HG03159 (cell line): ENCODE data around the gene CHAF1B.
"Not testable (repeated sequence)": the region's sequence is repeated elsewhere in the genome, so short reads cannot be mapped to it uniquely, and the experiment has no call there.

Experiments
- ATAC-seq: cut with Tn5 transposase; IDR thresholded peaks from one replicate; pipeline ENCODE4 v1.9.1; 2021; ENCODE audit warnings: mild to moderate bottlenecking, moderate library complexity; ENCODE audit not compliant: unreplicated experiment

Gene CHAF1B

GRCh38 chr21:36388096-36388495 is 2.9 kb downstream of the CHAF1B start:
- ATAC-seq, result no peak

DNA sequence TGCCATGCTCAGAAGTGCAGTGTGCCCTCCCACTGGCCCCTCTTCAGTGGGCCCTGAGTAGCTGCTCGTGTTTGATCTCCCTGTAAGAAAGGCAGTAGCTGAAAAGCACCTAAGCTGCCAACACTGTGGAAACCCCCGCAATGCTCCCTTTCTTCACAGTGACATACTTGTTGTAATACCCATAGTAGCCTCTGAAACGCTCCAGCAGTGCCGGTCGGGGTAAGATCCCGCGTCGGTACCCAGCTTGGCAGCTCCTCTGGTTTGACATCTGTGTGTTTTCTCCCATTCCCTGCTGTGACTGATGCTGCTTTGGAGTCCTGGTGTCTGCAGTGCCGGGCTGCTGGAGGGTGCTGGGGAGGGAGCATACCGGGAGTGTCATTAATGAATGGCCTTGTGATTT is 3.6 kb downstream of the CHAF1B start:
- no peak for ATAC-seq

DNA sequence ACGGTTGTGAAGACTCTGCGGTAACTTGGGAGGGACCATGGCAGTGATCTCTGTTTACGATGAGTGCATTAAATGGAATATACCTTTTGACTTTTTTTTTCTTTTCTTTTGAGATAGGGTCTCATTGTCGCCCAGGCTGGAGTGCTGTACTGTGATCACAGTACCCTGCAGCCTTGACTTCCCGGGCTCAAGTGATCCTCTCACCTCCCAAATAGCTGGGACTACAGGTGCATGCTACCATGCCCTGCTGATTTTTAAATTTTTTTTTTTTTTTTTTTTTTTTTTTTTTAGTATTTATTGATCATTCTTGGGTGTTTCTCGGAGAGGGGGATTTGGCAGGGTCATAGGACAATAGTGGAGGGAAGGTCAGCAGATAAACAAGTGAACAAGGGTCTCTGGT is 6.5 kb downstream of the CHAF1B start:
- not testable (repeated sequence) for ATAC-seq

GRCh38 chr21:36395353-36396111 is 10.3 kb downstream of the CHAF1B start:
- ATAC-seq, result no peak

- no peak for ATAC-seq
Observed at GRCh38 chr21:36396325-36396724, 11.1 kb downstream of the CHAF1B start.

DNA sequence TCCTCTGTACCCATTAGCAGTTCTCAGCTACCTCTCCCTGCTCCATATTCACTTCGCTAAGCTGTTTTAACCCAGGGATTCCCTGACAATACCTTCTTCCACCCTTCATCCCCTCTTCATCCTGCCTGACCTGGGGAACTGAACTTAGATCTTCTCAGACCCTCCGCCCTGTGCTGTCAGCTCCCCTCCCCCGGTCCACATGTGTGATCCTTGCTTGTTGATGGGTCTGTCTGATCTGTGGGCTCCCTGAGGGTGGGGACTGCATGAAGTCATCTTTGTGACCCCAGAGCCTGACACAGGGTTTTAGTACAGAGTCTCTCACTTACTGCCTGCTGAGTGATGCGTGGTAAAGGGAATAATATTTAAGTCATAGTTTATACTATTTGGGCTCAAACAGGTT is 11.8 kb downstream of the CHAF1B start:
- no peak for ATAC-seq

DNA sequence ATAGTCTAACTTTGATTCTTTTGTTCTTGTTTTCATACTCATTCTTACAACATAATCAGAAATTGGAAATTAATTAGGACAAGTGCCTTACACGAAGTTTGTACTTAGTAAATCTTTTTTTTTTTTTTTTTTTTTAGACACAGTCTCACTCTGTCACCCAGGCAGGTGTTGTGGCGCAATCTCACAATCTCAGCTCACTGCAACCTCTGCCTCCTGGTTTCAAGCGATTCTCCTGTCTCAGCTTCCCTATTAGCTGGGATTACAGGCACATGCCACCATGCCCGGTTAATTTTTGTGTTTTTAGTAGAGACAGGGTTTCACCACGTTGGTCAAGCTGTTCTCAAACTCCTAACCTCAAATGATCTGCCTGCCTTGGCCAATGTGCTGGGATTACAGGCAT is 12.4 kb downstream of the CHAF1B start:
- no peak for ATAC-seq

- not testable (repeated sequence) for ATAC-seq
Observed at GRCh38 chr21:36399736-36400135, 14.5 kb downstream of the CHAF1B start.

- ATAC-seq, result no peak
Observed at GRCh38 chr21:36400719-36401118, 15.5 kb downstream of the CHAF1B start.

- ATAC-seq, result no peak
Observed at GRCh38 chr21:36402339-36402738, 17.1 kb downstream of the CHAF1B start.

GRCh38 chr21:36403713-36404112 is 18.5 kb downstream of the CHAF1B start:
- no peak for ATAC-seq

- ATAC-seq, result no peak
Observed at GRCh38 chr21:36408568-36408967, 23.4 kb downstream of the CHAF1B start.

- no peak for ATAC-seq
Observed at GRCh38 chr21:36411301-36411700, 26.1 kb downstream of the CHAF1B start.

DNA sequence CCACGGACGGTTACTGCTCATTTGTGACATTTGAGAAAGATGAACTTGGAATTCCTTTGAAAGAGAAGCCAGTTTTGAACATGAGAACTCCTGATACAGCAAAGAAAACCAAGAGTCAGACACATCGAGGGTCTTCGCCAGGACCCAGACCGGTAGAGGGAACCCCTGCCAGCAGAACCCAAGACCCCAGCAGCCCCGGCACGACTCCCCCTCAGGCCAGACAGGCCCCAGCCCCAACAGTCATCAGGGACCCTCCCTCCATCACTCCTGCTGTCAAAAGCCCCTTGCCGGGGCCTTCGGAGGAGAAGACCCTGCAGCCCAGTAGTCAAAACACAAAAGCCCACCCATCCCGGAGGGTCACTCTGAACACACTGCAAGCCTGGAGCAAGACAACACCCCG is 27.7 kb downstream of the CHAF1B start:
- ATAC-seq, result no peak

GRCh38 chr21:36415375-36415774 is 30.2 kb downstream of the CHAF1B start:
- no peak for ATAC-seq

- no peak for ATAC-seq
Observed at GRCh38 chr21:36419241-36419640, 34.0 kb downstream of the CHAF1B start.

DNA sequence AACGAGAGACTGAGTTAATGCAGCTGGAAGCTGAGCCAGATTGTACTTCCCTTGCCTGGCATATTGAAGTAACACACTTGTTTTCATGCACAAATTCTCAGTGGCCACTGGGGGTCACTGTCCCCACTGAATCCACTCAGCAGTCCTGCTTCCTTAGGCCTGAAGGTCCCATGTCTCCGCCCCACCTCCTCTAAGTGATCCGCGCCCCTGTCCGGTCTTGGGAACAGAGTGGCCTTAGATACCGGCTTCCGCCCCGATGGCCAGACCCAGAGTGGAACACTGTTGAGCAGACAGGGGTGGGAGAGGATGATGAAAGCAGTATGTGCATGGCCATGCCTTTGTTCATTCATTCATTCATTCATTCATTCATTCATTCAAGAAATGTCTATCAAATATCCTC is 34.8 kb downstream of the CHAF1B start:
- peak; percentile 60 for ATAC-seq

DNA sequence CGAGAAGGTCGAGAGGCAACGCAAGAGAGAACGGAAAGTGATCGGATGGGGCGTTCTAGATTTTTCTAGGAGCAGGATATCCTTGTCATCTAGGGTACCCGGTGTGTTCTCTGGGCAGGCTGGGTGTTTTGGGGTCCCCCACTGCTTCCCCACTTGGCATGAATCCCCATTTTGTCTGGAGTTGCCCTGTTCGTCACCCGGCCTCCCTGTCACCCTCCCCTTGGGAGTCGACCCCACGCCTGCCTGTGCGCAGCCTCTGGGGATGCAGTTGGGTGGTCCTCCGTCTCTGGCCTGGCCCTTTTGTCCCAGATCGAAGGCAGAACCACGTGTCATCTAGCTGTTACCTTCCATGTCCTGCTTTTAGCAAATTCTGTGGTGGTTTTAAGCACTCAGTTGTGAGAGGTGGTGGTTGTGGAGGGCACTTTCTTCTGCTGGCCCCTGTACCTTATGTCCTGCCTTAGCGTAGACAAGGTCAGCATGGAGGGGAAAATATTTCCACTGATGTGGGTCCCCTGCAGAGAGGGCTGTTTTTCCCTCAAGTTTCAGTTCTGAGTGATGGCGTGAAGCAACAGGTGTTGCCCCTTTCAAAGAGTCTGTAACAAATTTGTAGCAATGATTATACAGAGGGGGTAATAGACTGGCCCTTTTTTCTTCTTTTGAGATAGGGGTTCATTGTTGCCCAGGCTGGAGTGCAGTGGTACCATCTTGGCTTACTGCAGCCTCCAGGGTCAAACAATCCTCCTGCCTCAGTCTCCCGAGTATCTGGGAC is 35.6 kb downstream of the CHAF1B start:
- no peak for ATAC-seq

DNA sequence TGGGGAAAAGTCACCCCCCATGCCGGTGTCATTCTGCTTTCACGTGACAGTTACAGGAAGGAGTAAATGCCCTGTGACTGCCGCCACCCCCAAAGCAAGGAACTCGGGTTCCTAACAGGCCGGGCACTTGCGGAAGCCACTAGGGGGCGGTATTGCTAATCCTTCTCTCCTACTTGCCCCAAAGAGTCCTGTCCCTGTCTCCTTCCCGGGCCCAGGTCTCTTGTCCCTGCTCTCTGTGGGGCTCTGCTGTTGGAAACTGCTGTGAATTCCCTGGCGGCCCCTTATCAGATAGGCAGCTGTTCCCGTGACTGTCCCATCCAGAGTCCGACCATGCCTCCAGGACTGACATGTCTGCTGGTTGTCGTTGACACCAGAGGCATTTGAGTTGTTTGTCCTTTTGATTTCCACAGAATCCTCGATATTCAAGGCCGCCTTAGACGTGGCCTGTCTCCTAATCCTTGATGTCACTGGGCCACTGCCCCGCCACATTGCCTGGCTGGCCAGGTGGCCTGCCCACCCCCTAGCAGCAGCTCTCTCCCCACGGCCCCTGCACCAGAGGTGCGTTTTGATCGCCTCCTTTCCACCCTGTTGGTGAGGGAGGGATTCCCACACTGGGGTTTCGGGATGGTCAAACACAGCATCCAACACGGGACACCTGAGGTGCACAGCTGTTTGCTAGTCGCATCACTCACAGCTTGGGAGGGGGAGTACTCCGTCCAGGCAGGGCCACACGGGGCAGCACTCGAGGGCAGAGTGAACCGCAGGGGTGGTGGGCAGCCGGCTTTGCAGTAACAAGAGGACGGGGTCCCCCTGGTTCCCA is 37.3 kb downstream of the CHAF1B start:
- no peak for ATAC-seq

DNA sequence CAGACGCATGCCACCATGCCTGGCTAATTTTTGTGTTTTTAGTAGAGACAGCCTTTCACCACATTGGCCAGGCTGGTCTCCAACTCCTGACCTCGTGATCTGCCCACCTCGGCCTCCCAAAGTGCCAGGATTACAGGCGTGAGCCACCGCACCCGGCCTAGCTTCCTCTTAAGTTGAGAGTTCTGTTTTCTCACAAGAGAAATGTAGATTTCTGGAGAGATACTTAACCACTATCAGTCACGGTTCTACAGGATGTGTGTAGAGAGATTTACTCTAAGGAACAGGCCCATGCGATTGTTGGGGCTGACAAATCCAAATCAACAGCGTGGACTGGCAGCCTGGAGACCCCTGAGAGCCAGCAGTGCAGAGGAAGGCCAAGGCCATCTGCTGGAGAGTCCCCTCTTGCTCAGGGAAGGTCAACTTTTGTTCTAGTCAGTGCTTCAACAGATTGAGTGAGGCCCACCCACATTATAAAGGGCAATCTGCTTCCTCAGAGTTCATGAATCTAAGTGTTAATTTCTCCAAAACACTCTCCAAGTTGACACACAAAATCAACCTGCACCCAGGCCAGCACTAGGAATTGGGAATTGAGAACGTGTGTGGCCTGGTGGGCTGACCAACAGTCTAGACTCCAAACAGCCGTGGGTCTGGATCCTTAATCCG is 38.7 kb downstream of the CHAF1B start:
- ATAC-seq, result no peak

DNA sequence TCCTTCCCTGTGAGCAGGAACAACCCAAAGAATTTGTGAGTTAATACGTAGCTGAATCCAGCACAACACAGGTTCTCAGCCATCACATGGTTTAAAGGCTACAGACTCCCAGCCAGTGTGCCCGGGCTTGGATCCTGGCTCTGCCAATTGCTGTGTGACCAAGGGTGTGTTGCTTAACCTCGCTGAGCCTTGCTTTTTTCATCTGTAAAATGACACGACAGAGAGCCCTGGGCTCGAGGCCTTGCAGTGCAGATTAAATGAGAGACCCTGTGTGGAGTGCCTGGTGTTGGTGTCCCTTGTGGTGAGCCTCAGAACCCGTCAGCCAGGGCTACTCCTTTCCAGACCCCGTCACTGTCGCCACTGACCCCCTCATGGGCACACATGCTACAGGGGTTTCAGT is 39.4 kb downstream of the CHAF1B start:
- ATAC-seq, result no peak
